ENCODE results near the gene MICAL3.
A peak's percentile ranks its signal among the peaks of the same experiment; 100 is the strongest.

MICAL3 gene

GRCh38 chr22:17990942-17991341 is 33.4 kb downstream of the MICAL3 start:
- no peaks in the 10 kb centered on the region for H3K27me3 ChIP-seq (ENCODE audit: insufficient read depth, low read length)
- H3K9ac ChIP-seq (ENCODE audit: low read length), result no peak overlapping the region
- no peak overlapping the region for H4K8ac ChIP-seq (ENCODE audit: low read depth, low read length)
- H3K4me2 ChIP-seq (ENCODE audit: low read length), result no peak overlapping the region
- H3K4ac ChIP-seq (ENCODE audit: low read depth, low read length), result peak overlapping the region; percentile 1
- no peak overlapping the region for H2BK120ac ChIP-seq (ENCODE audit: insufficient read depth, low read length, poor library complexity)
- no peaks in the 10 kb centered on the region for H3K9me3 ChIP-seq (ENCODE audit: insufficient read depth, low read depth, low read length)
- H3K36me3 ChIP-seq (ENCODE audit: control insufficient read depth in 1 of 2, insufficient read depth in 2 of 2, low read length in 2 of 2), result no peaks in the 10 kb centered on the region
- no peaks in the 10 kb centered on the region for H3K79me1 ChIP-seq (ENCODE audit: low read length)
- H2AFZ ChIP-seq (ENCODE audit: insufficient read depth, low read length, poor library complexity), result no peak overlapping the region
- H3K14ac ChIP-seq (ENCODE audit: low read length), result no peak overlapping the region
- H2AK5ac ChIP-seq (ENCODE audit: low read length), result no peak overlapping the region
- DNase-seq, result no peak
- no peak overlapping the region for H4K91ac ChIP-seq (ENCODE audit: low read depth, low read length)
- no peak overlapping the region for H4K12ac ChIP-seq (ENCODE audit: low read depth, low read length)
- peaks cover 0 to 10% of the 10 kb centered on the region in 2 experiments for H3K4me1 ChIP-seq (ENCODE audit: control insufficient read depth in 1 of 2, insufficient read depth in 2 of 2, low read length in 2 of 2)
- H3K4me3 ChIP-seq (ENCODE audit: low read depth, low read length), result no peak overlapping the region
- H2BK5ac ChIP-seq (ENCODE audit: low read depth, low read length, poor library complexity), result no peak overlapping the region
- H3K18ac ChIP-seq (ENCODE audit: low read length), result no peak overlapping the region
- H3K23ac ChIP-seq (ENCODE audit: low read length), result no peak overlapping the region
- H3K79me2 ChIP-seq (ENCODE audit: control insufficient read depth, insufficient read depth, low read length, poor library complexity), result peaks cover 5% of the 10 kb centered on the region
- H3K27ac ChIP-seq (ENCODE audit: low read depth, low read length), result no peak overlapping the region
- WGBS (ENCODE audit: extremely low coverage, insufficient coverage, insufficient read length), result no CpG with 5 or more reads among the region's 8 CpGs
- no peak overlapping the region for H2BK12ac ChIP-seq (ENCODE audit: low read length)

DNA sequence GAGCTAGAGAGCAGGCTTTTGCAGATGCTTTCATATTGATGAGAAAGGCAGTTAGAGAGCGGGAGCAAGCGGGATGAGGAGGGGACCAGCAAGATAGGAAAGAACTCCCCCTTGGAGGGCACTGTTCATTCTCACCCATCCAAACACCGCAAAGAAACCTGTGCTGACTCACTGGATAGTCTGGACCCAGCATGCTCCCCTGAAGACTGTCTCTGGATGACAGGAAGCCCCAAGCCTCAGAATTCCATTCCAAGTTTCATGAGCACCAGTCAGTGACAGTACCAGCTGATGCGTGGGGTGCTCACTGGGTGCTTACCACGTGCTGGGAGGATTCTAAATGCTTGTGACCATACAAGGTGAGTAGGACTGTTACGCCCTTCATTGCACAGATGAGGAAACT is 34.2 kb downstream of the MICAL3 start:
- H3K9ac ChIP-seq (ENCODE audit: low read length), result no peak overlapping the region
- no peak overlapping the region for H4K8ac ChIP-seq (ENCODE audit: low read depth, low read length)
- no peaks in the 10 kb centered on the region for H3K27me3 ChIP-seq (ENCODE audit: insufficient read depth, low read length)
- no peak for DNase-seq
- H3K4me2 ChIP-seq (ENCODE audit: low read length), result no peak overlapping the region
- no peak overlapping the region for H3K14ac ChIP-seq (ENCODE audit: low read length)
- no CpG with 5 or more reads among the region's 6 CpGs for WGBS (ENCODE audit: extremely low coverage, insufficient coverage, insufficient read length)
- no peak overlapping the region for H3K18ac ChIP-seq (ENCODE audit: low read length)
- peaks cover 5% of the 10 kb centered on the region for H3K79me2 ChIP-seq (ENCODE audit: control insufficient read depth, insufficient read depth, low read length, poor library complexity)
- H4K91ac ChIP-seq (ENCODE audit: low read depth, low read length), result no peak overlapping the region
- peaks cover under 1 to 11% of the 10 kb centered on the region in 2 experiments for H3K4me1 ChIP-seq (ENCODE audit: control insufficient read depth in 1 of 2, insufficient read depth in 2 of 2, low read length in 2 of 2)
- H3K27ac ChIP-seq (ENCODE audit: low read depth, low read length), result no peak overlapping the region
- no peak overlapping the region for H2BK120ac ChIP-seq (ENCODE audit: insufficient read depth, low read length, poor library complexity)
- H2BK5ac ChIP-seq (ENCODE audit: low read depth, low read length, poor library complexity), result no peak overlapping the region
- no peak overlapping the region for H3K4me3 ChIP-seq (ENCODE audit: low read depth, low read length)
- H2AK5ac ChIP-seq (ENCODE audit: low read length), result no peak overlapping the region
- no peaks in the 10 kb centered on the region for H3K9me3 ChIP-seq (ENCODE audit: insufficient read depth, low read depth, low read length)
- H2AFZ ChIP-seq (ENCODE audit: insufficient read depth, low read length, poor library complexity), result no peak overlapping the region
- H3K79me1 ChIP-seq (ENCODE audit: low read length), result no peaks in the 10 kb centered on the region
- H4K12ac ChIP-seq (ENCODE audit: low read depth, low read length), result no peak overlapping the region
- H3K36me3 ChIP-seq (ENCODE audit: control insufficient read depth in 1 of 2, insufficient read depth in 2 of 2, low read length in 2 of 2), result no peaks in the 10 kb centered on the region
- no peak overlapping the region for H3K23ac ChIP-seq (ENCODE audit: low read length)
- no peak overlapping the region for H3K4ac ChIP-seq (ENCODE audit: low read depth, low read length)
- no peak overlapping the region for H2BK12ac ChIP-seq (ENCODE audit: low read length)

GRCh38 chr22:17988800-17989513 is 35.4 kb downstream of the MICAL3 start:
- no peak overlapping the region for H3K4ac ChIP-seq (ENCODE audit: low read depth, low read length)
- H3K4me3 ChIP-seq (ENCODE audit: low read depth, low read length), result no peak overlapping the region
- H4K91ac ChIP-seq (ENCODE audit: low read depth, low read length), result no peak overlapping the region
- no peak overlapping the region for H3K4me2 ChIP-seq (ENCODE audit: low read length)
- peaks cover 5% of the 10 kb centered on the region for H3K79me2 ChIP-seq (ENCODE audit: control insufficient read depth, insufficient read depth, low read length, poor library complexity)
- peaks cover 3 to 12% of the 10 kb centered on the region in 2 experiments for H3K4me1 ChIP-seq (ENCODE audit: control insufficient read depth in 1 of 2, insufficient read depth in 2 of 2, low read length in 2 of 2)
- H3K27me3 ChIP-seq (ENCODE audit: insufficient read depth, low read length), result no peaks in the 10 kb centered on the region
- H3K36me3 ChIP-seq (ENCODE audit: control insufficient read depth in 1 of 2, insufficient read depth in 2 of 2, low read length in 2 of 2), result peaks cover 0 to 2% of the 10 kb centered on the region in 2 experiments
- no peak overlapping the region for H2BK12ac ChIP-seq (ENCODE audit: low read length)
- no peak overlapping the region for H3K9ac ChIP-seq (ENCODE audit: low read length)
- H2BK120ac ChIP-seq (ENCODE audit: insufficient read depth, low read length, poor library complexity), result no peak overlapping the region
- H4K8ac ChIP-seq (ENCODE audit: low read depth, low read length), result no peak overlapping the region
- H2AK5ac ChIP-seq (ENCODE audit: low read length), result no peak overlapping the region
- no peak overlapping the region for H2BK5ac ChIP-seq (ENCODE audit: low read depth, low read length, poor library complexity)
- no CpG with 5 or more reads among the region's 16 CpGs for WGBS (ENCODE audit: extremely low coverage, insufficient coverage, insufficient read length)
- peak; percentile 74 to 79 for DNase-seq
- H2AFZ ChIP-seq (ENCODE audit: insufficient read depth, low read length, poor library complexity), result no peak overlapping the region
- H3K18ac ChIP-seq (ENCODE audit: low read length), result no peak overlapping the region
- H3K23ac ChIP-seq (ENCODE audit: low read length), result no peak overlapping the region
- no peaks in the 10 kb centered on the region for H3K79me1 ChIP-seq (ENCODE audit: low read length)
- H3K27ac ChIP-seq (ENCODE audit: low read depth, low read length), result no peak overlapping the region
- H4K12ac ChIP-seq (ENCODE audit: low read depth, low read length), result no peak overlapping the region
- H3K9me3 ChIP-seq (ENCODE audit: insufficient read depth, low read depth, low read length), result no peaks in the 10 kb centered on the region
- no peak overlapping the region for H3K14ac ChIP-seq (ENCODE audit: low read length)

DNA sequence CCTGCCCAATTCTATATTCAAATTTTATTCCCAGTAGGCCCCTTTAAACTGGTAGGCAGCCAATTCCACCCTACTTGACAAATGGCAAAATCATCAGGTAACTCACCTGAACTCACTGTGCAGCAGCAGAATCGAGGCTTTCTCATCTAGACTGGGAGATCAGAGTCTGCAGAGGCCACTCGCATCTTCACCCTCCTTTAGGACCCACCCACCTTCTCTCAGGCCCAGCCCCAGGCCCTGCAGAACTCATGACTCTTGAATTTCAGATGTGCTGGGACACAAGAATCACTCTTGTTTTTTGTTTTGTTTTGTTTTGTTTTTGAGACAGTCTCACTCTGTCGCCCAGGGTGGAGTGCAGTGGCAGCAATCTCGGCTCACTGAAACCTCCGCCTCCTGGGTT is 38.8 kb downstream of the MICAL3 start:
- no peak overlapping the region for H3K27ac ChIP-seq (ENCODE audit: low read depth, low read length)
- no peak overlapping the region for H2BK5ac ChIP-seq (ENCODE audit: low read depth, low read length, poor library complexity)
- no peaks in the 10 kb centered on the region for H3K9me3 ChIP-seq (ENCODE audit: insufficient read depth, low read depth, low read length)
- H3K18ac ChIP-seq (ENCODE audit: low read length), result no peak overlapping the region
- H3K79me1 ChIP-seq (ENCODE audit: low read length), result no peaks in the 10 kb centered on the region
- H3K23ac ChIP-seq (ENCODE audit: low read length), result no peak overlapping the region
- no peak overlapping the region for H2BK120ac ChIP-seq (ENCODE audit: insufficient read depth, low read length, poor library complexity)
- no peak overlapping the region for H3K4me3 ChIP-seq (ENCODE audit: low read depth, low read length)
- no peak for DNase-seq
- H4K12ac ChIP-seq (ENCODE audit: low read depth, low read length), result no peak overlapping the region
- H3K4ac ChIP-seq (ENCODE audit: low read depth, low read length), result no peak overlapping the region
- H4K8ac ChIP-seq (ENCODE audit: low read depth, low read length), result no peak overlapping the region
- H3K27me3 ChIP-seq (ENCODE audit: insufficient read depth, low read length), result no peaks in the 10 kb centered on the region
- no peak overlapping the region for H4K91ac ChIP-seq (ENCODE audit: low read depth, low read length)
- no peak overlapping the region for H3K4me2 ChIP-seq (ENCODE audit: low read length)
- no peak overlapping the region for H3K9ac ChIP-seq (ENCODE audit: low read length)
- H2AK5ac ChIP-seq (ENCODE audit: low read length), result no peak overlapping the region
- no peak overlapping the region for H2AFZ ChIP-seq (ENCODE audit: insufficient read depth, low read length, poor library complexity)
- WGBS (ENCODE audit: extremely low coverage, insufficient coverage, insufficient read length), result no CpG with 5 or more reads among the region's 5 CpGs
- H3K36me3 ChIP-seq (ENCODE audit: control insufficient read depth in 1 of 2, insufficient read depth in 2 of 2, low read length in 2 of 2), result peaks cover 0 to 2% of the 10 kb centered on the region in 2 experiments
- H2BK12ac ChIP-seq (ENCODE audit: low read length), result no peak overlapping the region
- peaks cover 4% of the 10 kb centered on the region for H3K79me2 ChIP-seq (ENCODE audit: control insufficient read depth, insufficient read depth, low read length, poor library complexity)
- H3K14ac ChIP-seq (ENCODE audit: low read length), result no peak overlapping the region
- H3K4me1 ChIP-seq (ENCODE audit: control insufficient read depth in 1 of 2, insufficient read depth in 2 of 2, low read length in 2 of 2), result peaks cover 3 to 12% of the 10 kb centered on the region in 2 experiments
